ENCODE data around the gene FMO3. TPM values are rescaled to one million over a fixed set of nuclear protein-coding genes. Genes with fewer than 3 reads are reported as not detected.

Gene FMO3
- total RNA-seq, 1 donor from 2014 or later: 2.3 TPM

GRCh38 chr1:171158096-171158495 is 67.4 kb downstream of the FMO3 start:
- DNase-seq (ENCODE audit: low spot score): no peak

GRCh38 chr1:171158551-171158950 is 67.8 kb downstream of the FMO3 start:
- DNase-seq (ENCODE audit: low spot score): no peak

GRCh38 chr1:171159148-171159547 is 68.4 kb downstream of the FMO3 start:
- no peak for DNase-seq (ENCODE audit: low spot score)

GRCh38 chr1:171160211-171160610 is 69.5 kb downstream of the FMO3 start:
- no peak for DNase-seq (ENCODE audit: low spot score)

DNA sequence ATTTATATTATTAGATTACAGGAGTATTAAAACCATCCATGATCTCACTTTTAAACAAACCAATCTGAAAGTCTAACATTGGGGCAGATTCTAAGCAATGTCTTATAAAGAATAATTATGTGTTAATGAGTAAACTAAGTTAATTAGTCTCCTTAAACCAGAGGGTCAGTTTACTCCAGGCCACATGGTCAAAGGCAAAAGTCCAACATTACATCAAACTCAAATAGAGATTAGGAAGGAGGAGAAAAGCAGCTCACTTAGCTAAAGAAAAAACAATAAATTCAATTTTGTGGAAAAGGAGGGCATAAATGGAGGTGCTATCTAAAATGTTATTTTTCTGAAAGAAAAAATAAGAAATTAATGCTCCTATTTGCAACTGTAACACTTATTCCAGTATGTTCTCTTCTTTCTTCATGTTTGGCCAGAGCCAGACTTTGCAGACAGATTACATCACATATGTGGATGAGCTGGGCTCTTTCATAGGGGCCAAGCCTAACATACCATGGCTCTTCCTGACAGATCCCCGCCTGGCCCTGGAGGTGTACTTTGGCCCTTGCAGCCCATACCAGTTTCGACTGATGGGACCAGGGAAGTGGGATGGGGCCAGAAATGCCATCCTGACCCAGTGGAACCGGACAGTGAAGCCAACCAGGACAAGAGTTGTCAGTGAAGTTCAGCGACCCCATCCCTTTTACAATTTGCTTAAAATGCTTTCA is 70.1 kb downstream of the FMO3 start:
- DNase-seq (ENCODE audit: low spot score): no peak

DNA sequence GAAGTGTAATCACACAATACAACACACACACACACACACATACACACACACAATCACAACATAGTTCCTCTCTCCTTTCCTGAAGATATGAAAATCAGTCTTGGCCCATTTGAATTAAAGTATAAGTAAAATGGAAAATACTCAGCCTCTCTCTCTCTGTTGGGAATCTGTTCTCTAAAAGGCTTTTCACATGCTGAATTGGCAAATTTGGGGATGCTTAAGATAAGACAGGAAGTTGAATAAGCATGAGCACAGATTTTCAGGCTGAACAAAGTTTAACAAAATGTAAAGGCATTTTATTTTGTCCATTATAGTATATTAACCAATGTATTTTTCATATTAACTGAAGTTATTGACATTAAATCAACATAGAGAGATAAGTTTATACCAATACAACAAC is 70.7 kb downstream of the FMO3 start:
- DNase-seq (ENCODE audit: low spot score): no peak

- no peak for DNase-seq (ENCODE audit: low spot score)
Observed at GRCh38 chr1:171166361-171166760, 75.7 kb downstream of the FMO3 start.

Small RNA genes within 50 kb of the gene (microRNA-seq; reads per million reads assigned to microRNA genes)
- gene MIR1295A (ENCODE audit: borderline number of aligned reads): not detected
- gene MIR1295B (ENCODE audit: borderline number of aligned reads): not detected

Other genes starting within 250 kb of the FMO3 start
- gene MROH9, start 155.4 kb upstream of the FMO3 start, total RNA-seq: not detected
- gene FMO2, start 94.4 kb downstream of the FMO3 start, total RNA-seq: 45.2 TPM
- gene FMO1, start 157.6 kb downstream of the FMO3 start, total RNA-seq: 0.58 TPM
- 3.6 TPM for gene FMO4, start 223.3 kb downstream of the FMO3 start, total RNA-seq

All from mesenteric fat pad (tissue), 1 donor.